Effector memory CD4-positive, alpha-beta T cell (primary cell): Measurements from ENCODE around the gene TNFRSF13B.

ENCODE experiments used
- DNase-seq, 3 donors: peaks; one replicate each; pipeline ENCODE4 v3.0.0-alpha.2; 2020
- H3K27ac ChIP-seq: 2 replicates; pipeline ENCODE4 v1.7.0; 2013; ENCODE audit warnings: mild to moderate bottlenecking, low read length, moderate library complexity; ENCODE audit not compliant: insufficient read depth, poor library complexity, severe bottlenecking
- H3K27me3 ChIP-seq: replicated peaks from 2 replicates; pipeline ENCODE4 v1.7.0; 2013; ENCODE audit warnings: mild to moderate bottlenecking, low read length; ENCODE audit not compliant: insufficient read depth, control insufficient read depth, poor library complexity, severe bottlenecking
- H3K36me3 ChIP-seq: 2 replicates; pipeline ENCODE4 v1.7.0; 2013; ENCODE audit warnings: mild to moderate bottlenecking, low read length, moderate library complexity; ENCODE audit not compliant: control insufficient read depth, insufficient read depth
- H3K4me1 ChIP-seq: 2 replicates; pipeline ENCODE4 v1.7.0; 2013; ENCODE audit warnings: low read length, mild to moderate bottlenecking; ENCODE audit not compliant: control insufficient read depth, insufficient read depth, poor library complexity, severe bottlenecking
- H3K4me3 ChIP-seq: 2 replicates; pipeline ENCODE4 v1.7.0; 2013; ENCODE audit warnings: low read length, low read depth, mild to moderate bottlenecking; ENCODE audit not compliant: insufficient read depth, poor library complexity, severe bottlenecking
- H3K9me3 ChIP-seq: 2 replicates; pipeline ENCODE4 v1.7.0; 2013; ENCODE audit warnings: mild to moderate bottlenecking, low read length, moderate library complexity; ENCODE audit not compliant: control insufficient read depth

The TNFRSF13B gene

DNA sequence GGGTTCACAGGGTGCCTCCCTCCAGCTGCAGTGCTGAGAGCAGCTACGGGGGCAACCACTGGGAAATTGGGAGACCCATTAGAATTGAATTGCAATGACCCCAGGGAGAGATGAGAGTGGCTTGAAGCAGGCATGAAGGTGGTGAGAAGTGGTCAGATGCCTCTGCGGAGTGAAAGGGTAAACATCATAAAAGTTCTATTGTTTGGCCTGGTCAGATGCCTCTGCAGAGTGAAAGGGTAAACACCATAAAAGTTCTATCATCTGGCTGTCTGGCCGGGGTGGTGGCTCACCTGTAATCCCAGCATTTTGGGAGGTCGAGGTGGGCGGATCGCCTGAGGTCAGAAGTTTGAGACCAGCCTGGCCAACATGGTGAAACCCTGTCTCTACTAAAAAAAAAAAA, 53.5 kb downstream of the TNFRSF13B start:
- Histone ChIP-seq H3K36me3 (no peaks in the 10 kb centered on the region), H3K4me1 (no peaks in the 10 kb centered on the region), H3K27ac (no peak overlapping the region), H3K4me3 (no peak overlapping the region), H3K27me3 (no peaks in the 10 kb centered on the region), H3K9me3 (no peaks in the 10 kb centered on the region)
- no peak for DNase-seq

DNA sequence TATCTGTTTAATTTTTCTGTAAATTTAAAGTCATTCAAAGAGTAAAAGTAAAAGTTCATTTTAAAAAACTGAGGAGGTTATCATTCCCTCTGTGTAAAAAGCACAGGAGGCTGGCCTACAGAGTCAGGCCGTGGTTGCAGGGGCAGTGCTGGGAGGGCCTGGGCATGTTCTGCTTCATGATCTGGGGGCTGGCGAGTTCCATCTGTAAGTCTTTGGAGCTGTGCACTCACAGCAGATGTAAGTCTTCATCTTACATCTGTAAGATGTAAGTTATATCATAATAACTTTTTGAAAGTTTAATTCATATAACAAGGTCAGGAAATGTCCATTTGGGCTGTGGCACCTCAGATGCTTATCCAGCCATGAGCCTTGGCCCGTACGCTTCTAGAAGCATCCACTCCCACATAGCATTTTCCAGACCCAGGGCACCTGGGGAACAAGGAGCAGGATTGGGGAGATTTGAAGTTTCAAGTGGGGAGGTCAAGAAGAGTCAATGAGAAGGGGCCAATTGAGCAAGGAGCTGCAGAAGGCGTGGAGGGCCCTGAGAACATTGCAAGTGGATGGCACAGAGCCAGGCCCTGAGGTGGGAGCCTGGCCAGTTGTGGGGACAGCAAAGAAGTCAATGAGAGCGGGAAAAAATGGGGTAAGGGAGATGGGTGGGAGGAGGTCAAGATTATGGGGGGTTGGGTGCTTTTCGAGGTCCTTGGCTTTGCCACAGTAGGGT, 54.1 kb downstream of the TNFRSF13B start:
- DNase-seq: no peak
- no peaks in the 10 kb centered on the region for H3K27me3 ChIP-seq
- no peaks in the 10 kb centered on the region for H3K4me1 ChIP-seq
- H3K36me3 ChIP-seq: no peaks in the 10 kb centered on the region
- no peak overlapping the region for H3K27ac ChIP-seq
- no peak overlapping the region for H3K4me3 ChIP-seq
- no peaks in the 10 kb centered on the region for H3K9me3 ChIP-seq

DNA sequence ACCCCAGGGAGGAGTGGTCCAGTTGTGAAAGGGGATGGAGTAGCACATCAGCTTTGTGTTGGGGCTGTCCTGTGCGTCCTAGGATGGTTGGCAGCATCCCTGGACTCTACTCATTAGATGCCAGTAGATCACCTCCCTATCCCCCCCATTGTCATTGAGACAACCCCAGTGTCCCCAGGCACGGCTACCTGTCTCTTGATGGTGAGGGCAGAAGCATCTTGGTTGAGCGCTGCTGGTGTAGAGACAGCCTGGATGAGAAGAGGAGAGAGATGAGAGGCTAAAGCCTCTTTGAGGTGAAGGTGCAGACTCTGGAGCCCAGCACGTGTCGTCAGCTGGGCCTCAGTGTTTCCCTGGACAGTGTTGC, 55.4 kb downstream of the TNFRSF13B start:
- Histone ChIP-seq H3K9me3 (no peaks in the 10 kb centered on the region), H3K4me1 (no peaks in the 10 kb centered on the region), H3K4me3 (no peak overlapping the region), H3K36me3 (no peaks in the 10 kb centered on the region), H3K27me3 (no peaks in the 10 kb centered on the region), H3K27ac (no peak overlapping the region)
- DNase-seq: no peak

DNA sequence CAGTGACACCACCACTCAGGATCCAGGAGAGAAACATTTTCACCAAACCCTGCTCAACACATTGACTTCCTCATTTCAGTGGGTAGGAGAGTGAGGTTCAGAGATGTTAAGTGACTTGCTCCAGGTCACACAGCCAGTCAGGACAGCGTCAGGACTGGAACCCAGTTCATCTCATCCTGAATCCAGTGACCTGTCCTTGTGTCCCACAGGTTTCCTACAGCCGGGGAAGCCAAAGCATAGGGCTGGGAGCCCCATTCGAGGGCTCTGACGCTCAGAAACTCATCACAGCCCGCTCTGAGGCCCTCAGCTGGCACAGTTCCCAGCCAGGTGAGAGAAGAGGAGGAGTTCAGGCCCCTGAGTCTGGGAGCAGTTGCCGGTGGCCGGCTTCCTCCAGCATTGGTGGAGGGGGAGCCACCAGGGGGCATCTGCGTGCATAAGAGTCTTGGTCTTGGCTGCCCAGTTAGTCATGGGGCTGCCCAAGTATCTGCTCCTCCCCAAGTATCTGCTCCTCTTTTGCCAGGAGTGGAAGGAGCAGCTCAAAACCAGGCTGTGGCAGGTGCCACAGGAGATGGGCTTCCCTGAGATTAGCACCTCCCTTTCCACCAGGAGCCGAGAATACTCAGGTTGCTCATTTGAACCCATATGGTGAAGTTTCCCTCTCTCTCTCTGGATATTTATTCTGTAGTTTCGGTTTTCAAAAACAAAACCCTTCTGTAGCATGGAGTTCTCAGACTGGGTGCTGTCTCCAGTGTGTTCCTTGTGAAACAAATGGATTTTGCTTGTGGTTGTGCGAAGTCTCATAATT, 56.0 kb downstream of the TNFRSF13B start:
- no peak overlapping the region for H3K27ac ChIP-seq
- H3K4me1 ChIP-seq: no peaks in the 10 kb centered on the region
- no peaks in the 10 kb centered on the region for H3K9me3 ChIP-seq
- H3K4me3 ChIP-seq: no peak overlapping the region
- H3K27me3 ChIP-seq: no peaks in the 10 kb centered on the region
- H3K36me3 ChIP-seq: no peaks in the 10 kb centered on the region
- DNase-seq: no peak

DNA sequence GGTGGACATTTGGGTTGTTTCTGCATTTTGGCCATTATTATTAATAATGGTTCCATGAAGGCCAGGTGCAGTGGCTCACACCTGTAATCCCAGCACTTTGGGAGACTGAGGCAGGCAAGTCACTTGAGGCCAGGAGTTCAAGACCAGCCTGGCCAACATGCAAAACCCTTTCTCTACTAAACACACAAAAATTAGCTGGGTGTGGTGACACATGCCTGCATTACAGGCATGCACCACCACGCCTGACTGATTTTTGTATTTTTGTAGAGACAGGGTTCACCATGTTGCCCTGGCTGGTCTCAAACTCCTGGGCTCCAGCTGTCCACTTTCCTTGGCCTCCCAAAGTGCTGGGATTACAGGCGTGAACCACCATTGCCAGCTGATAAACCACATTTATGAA, 58.5 kb downstream of the TNFRSF13B start:
- Histone ChIP-seq H3K27me3 (no peaks in the 10 kb centered on the region), H3K36me3 (no peaks in the 10 kb centered on the region), H3K4me3 (no peak overlapping the region), H3K4me1 (no peaks in the 10 kb centered on the region), H3K9me3 (no peaks in the 10 kb centered on the region), H3K27ac (no peak overlapping the region)
- no peak for DNase-seq

DNA sequence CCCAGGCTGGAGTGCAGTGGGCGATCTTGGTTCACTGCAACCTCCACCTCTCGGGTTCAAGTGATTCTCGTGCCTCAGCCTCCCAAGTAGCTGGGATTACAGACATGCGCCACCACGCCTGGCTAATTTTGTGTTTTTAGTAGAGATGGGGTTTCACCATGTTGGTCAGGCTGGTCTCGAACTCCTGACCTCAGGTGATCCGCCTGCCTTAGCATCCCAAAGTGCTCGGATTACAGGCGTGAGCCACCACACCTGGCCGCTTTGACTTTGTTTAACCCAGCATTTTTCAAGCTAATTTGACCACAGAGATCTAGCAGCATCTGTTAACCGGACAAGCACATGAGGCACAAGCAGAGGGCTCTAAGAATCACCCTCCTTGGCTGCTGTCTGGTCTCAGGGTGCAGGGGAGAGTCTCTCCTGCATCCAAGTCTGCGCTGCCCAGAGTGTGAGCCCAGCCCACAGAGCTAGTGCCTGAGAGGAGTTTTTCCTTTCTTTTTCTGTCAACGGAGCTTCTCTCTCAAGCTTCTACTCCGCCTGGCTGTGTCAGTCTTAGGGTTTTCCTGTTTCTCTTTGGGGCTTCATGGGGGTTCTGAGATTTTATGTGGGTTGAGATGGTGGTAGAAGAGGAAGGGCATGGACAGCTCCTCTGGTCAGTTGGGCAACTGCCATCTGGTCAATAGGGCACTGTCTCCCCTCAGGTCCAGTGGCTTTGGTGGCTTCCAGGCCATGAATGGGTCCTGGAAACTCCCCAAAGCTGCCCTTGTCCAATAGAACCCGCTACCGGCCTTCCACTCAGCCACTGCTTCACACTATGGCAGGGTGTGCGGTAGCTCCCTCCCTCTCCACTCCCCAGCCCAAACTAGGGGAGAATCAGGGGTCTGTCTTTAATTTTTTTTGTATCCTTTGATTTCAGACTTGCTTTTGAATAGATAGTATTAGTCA, 59.6 kb downstream of the TNFRSF13B start:
- H3K4me1 ChIP-seq: no peaks in the 10 kb centered on the region
- H3K27ac ChIP-seq: no peak overlapping the region
- no peaks in the 10 kb centered on the region for H3K27me3 ChIP-seq
- H3K36me3 ChIP-seq: no peaks in the 10 kb centered on the region
- H3K9me3 ChIP-seq: no peaks in the 10 kb centered on the region
- DNase-seq: no peak
- H3K4me3 ChIP-seq: no peak overlapping the region

DNA sequence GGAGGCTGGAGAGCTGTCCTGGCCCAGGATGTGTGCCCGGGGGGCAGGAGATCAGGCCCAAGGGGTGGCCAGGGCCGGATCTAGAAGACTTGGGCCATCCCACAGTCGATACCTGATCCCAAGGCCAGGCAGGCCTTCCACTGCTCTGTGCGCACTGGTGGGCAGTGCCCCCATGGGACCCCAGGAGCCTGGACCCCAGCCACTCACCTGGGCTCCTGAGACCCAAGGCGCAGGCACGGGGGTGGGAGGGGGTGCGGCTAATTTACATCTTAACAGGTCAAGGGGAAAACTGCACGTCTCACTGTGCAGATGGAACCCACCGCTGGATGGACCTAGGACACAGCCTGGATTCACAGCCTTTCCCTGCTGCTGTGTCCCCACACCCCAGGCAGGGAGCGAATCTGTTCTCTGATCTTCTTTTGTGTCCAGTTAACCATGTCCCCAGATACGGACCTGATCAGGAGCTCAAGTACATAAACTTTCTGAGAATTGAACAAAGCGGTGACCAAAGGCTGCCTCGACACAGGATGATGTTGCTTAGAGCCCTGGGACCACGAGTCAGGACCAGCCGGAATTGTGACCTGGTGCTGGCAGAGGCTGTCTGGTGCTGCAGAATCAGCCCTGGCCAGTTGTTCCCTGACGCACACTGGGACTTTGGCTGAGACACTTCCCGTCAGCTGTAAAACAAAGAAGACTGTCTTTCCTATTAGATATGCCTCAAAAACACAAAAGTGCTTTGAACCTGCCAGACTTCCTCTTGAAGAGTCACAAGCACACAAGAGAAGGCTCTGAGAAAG, 60.6 kb downstream of the TNFRSF13B start:
- no peak overlapping the region for H3K4me3 ChIP-seq
- H3K36me3 ChIP-seq: no peaks in the 10 kb centered on the region
- no peak overlapping the region for H3K27ac ChIP-seq
- no peak for DNase-seq
- no peaks in the 10 kb centered on the region for H3K9me3 ChIP-seq
- no peaks in the 10 kb centered on the region for H3K4me1 ChIP-seq
- no peaks in the 10 kb centered on the region for H3K27me3 ChIP-seq

DNA sequence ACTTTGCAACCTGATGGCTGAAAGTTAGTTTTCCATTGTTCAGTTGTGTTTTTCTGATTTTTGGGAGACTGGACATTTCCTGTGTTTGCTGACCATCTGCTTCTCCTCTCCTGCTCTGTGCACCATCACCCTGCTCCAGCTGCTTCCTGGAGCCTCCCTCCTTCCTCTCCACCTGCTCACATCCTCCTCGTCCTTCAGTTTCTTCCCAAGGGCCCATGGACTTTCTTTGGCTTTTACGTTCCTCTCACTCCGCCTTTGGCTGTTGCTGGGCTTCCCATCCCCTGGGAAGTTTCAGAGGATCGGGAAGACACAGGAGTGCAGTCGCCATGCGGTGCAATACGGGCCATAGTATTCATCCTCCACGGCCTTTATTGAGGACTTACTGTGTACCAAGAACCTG, 61.6 kb downstream of the TNFRSF13B start:
- Histone ChIP-seq H3K4me1 (no peaks in the 10 kb centered on the region), H3K27ac (no peak overlapping the region)

DNA sequence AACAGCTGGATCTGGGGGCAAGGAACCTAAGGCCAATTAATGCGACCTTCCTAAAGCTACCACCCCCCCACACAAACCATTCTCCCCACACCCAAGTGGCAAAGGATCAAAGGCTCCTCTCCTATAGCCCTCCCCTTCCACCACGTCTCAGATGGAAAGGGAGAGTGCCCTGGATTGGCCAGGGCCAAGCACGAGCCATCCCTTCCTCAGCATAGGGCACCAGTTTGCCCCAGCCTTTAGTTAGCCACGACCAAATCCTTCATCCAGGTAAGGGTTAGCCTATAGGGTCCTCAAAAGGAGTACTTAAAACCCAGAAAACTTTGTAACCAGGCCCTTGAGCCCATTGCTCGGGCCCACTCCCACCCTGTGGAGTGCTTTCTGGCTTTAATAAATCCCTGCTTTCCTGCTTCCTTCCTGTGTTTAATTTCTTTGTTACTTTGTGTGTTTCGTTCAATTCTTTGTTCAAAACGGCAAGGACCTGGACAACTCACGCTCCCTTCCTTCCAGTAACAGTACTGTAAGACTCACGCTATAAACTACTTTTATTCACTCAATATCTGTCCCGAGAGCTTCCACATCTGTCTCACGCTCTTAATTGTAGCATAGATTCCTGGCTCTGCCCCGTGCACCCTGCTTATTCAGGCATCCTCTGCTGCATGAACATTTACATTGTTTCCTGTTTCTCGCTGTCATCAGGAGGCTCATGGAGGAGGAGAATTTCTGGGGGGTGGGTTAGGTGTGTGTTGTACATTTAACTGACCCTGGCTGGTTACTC, 62.3 kb downstream of the TNFRSF13B start:
- no peak for DNase-seq
- no peaks in the 10 kb centered on the region for H3K9me3 ChIP-seq
- H3K27me3 ChIP-seq: no peaks in the 10 kb centered on the region
- no peaks in the 10 kb centered on the region for H3K4me1 ChIP-seq
- H3K36me3 ChIP-seq: no peaks in the 10 kb centered on the region
- H3K4me3 ChIP-seq: no peak overlapping the region
- H3K27ac ChIP-seq: no peak overlapping the region

More for the DNA sequence above, 61.6 kb downstream of the TNFRSF13B start:
- Histone ChIP-seq H3K36me3 (no peaks in the 10 kb centered on the region), H3K4me3 (no peak overlapping the region), H3K27me3 (no peaks in the 10 kb centered on the region), H3K9me3 (no peaks in the 10 kb centered on the region)
- DNase-seq: no peak
